Measurements from ENCODE around the gene LGR4.
"Not testable (repeated sequence)": the region's sequence is repeated elsewhere in the genome, so short reads cannot be mapped to it uniquely, and the experiment has no call there.

The LGR4 gene

GRCh38 chr11:27458182-27458581 lies 14.4 kb downstream of the LGR4 start:
- no peak for TF ChIP-seq CTCF (IDR thresholded peaks at IDR 0.05; ENCODE audit: low read depth, low read length)
- H3K4me3 ChIP-seq (ENCODE audit: low read depth, low read length) = no peak overlapping the region

GRCh38 chr11:27456795-27457329 lies 15.7 kb downstream of the LGR4 start:
- H3K4me3 ChIP-seq (ENCODE audit: low read depth, low read length) = no peak overlapping the region
- no peak for TF ChIP-seq CTCF (IDR thresholded peaks at IDR 0.05; ENCODE audit: low read depth, low read length)

GRCh38 chr11:27456140-27456794 lies 16.3 kb downstream of the LGR4 start:
- H3K4me3 ChIP-seq (ENCODE audit: low read depth, low read length) = no peak overlapping the region
- TF ChIP-seq CTCF (IDR thresholded peaks at IDR 0.05; ENCODE audit: low read depth, low read length) = no peak

GRCh38 chr11:27455667-27456066 lies 16.9 kb downstream of the LGR4 start:
- no peak overlapping the region for H3K4me3 ChIP-seq (ENCODE audit: low read depth, low read length)
- no peak for TF ChIP-seq CTCF (IDR thresholded peaks at IDR 0.05; ENCODE audit: low read depth, low read length)

GRCh38 chr11:27453701-27454100 lies 18.9 kb downstream of the LGR4 start:
- no peak overlapping the region for H3K4me3 ChIP-seq (ENCODE audit: low read depth, low read length)
- TF ChIP-seq CTCF (IDR thresholded peaks at IDR 0.05; ENCODE audit: low read depth, low read length) = no peak

GRCh38 chr11:27452147-27452546 lies 20.4 kb downstream of the LGR4 start:
- no peak for TF ChIP-seq CTCF (IDR thresholded peaks at IDR 0.05; ENCODE audit: low read depth, low read length)
- H3K4me3 ChIP-seq (ENCODE audit: low read depth, low read length) = no peak overlapping the region

GRCh38 chr11:27451244-27451965 lies 21.2 kb downstream of the LGR4 start:
- H3K4me3 ChIP-seq (ENCODE audit: low read depth, low read length) = no peak overlapping the region

GRCh38 chr11:27448184-27448540 lies 24.4 kb downstream of the LGR4 start:
- H3K4me3 ChIP-seq (ENCODE audit: low read depth, low read length) = not testable (repeated sequence)

More at GRCh38 chr11:27451244-27451965, 21.2 kb downstream of the LGR4 start:
- TF ChIP-seq CTCF (IDR thresholded peaks at IDR 0.05; ENCODE audit: low read depth, low read length) = no peak

All from WI38 (cell line).